GM20000 (cell line): ENCODE data around the gene SMIM8.
A peak's percentile ranks its signal among the peaks of the same experiment; 100 is the strongest.

ENCODE experiments used
- DNase-seq: peaks from one replicate; pipeline ENCODE4 v3.0.0; 2012; ENCODE audit warnings: low spot score
- TF ChIP-seq, protein P1 (sequence below): IDR thresholded peaks from 2 replicates; pipeline ENCODE4 v1.5.1; 2012; ENCODE audit warnings: mild to moderate bottlenecking, control low read depth; ENCODE audit errors: extremely low read depth, missing control alignments

The SMIM8 gene

DNA sequence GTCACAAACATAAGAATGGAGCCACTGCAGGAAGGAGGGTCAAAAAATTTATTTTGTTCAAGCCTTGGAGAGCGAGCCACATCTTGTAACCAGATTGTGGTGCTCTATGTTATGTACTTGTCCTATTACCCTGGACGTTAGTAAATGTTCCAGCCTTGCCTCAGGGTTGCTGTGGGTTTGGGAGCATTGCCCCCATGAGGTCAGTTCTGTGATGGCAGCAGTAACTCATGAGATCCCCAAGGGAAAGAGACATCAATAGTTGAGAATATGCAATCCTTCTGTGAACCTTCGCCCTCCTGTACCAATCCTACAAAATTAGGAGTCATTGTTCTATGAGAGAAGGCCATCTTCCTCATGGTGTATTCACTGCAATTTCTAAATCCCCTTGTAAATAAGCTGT, 68.9 kb downstream of the SMIM8 start:
- TF ChIP-seq, protein P1, sequence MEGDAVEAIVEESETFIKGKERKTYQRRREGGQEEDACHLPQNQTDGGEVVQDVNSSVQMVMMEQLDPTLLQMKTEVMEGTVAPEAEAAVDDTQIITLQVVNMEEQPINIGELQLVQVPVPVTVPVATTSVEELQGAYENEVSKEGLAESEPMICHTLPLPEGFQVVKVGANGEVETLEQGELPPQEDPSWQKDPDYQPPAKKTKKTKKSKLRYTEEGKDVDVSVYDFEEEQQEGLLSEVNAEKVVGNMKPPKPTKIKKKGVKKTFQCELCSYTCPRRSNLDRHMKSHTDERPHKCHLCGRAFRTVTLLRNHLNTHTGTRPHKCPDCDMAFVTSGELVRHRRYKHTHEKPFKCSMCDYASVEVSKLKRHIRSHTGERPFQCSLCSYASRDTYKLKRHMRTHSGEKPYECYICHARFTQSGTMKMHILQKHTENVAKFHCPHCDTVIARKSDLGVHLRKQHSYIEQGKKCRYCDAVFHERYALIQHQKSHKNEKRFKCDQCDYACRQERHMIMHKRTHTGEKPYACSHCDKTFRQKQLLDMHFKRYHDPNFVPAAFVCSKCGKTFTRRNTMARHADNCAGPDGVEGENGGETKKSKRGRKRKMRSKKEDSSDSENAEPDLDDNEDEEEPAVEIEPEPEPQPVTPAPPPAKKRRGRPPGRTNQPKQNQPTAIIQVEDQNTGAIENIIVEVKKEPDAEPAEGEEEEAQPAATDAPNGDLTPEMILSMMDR: peak; percentile 37
- DNase-seq: peak; percentile 48
